ENCODE results near the gene NKTR.

The NKTR gene

DNA sequence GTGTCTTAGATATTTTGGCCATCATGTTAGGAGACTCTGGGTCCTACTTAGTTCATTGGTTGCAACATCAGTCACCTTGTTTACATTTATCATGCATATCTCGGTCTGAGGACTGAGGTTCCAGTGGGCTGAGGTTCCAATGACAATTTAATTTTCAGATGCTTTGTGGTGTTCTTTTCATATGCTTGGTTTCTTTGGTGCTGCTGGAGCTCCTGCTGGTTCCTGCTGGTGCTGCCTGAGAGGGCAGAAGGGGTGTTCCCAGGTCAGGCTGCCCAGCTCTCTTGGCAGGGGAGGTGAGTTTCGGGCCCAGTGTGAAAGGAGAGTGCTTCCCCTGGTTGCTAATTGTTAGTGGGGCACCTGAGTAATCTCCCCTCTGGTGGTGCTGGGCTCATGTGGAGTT, 78.0 kb downstream of the NKTR start:
- no peak overlapping the region for H3K4me3 ChIP-seq (ENCODE audit: control insufficient read depth, low read depth, low read length)
- TF ChIP-seq, protein P1, sequence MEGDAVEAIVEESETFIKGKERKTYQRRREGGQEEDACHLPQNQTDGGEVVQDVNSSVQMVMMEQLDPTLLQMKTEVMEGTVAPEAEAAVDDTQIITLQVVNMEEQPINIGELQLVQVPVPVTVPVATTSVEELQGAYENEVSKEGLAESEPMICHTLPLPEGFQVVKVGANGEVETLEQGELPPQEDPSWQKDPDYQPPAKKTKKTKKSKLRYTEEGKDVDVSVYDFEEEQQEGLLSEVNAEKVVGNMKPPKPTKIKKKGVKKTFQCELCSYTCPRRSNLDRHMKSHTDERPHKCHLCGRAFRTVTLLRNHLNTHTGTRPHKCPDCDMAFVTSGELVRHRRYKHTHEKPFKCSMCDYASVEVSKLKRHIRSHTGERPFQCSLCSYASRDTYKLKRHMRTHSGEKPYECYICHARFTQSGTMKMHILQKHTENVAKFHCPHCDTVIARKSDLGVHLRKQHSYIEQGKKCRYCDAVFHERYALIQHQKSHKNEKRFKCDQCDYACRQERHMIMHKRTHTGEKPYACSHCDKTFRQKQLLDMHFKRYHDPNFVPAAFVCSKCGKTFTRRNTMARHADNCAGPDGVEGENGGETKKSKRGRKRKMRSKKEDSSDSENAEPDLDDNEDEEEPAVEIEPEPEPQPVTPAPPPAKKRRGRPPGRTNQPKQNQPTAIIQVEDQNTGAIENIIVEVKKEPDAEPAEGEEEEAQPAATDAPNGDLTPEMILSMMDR (conservative IDR thresholded peaks at IDR 0.05; ENCODE audit: control insufficient read depth, insufficient read depth, low read depth, low read length): no peak

DNA sequence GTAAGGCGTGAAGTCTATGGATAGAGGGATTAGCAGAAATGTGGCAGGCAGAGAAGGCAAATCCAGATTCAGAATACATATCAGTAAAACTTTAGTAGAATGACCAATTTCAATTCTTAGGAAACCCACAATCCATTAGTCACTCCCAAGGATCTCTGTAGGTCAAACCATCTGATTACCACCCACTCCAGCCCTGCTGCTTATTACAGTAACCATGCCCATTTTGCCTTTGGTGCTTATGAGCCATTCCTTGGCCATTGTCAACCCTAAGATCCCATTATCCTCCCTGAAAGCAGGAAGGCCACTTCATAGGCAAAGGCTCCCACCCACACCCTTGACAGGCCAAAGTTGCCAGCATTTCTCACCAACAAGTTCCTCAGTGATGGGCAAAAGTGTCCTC, 79.8 kb downstream of the NKTR start:
- H3K4me3 ChIP-seq (ENCODE audit: control insufficient read depth, low read depth, low read length): no peak overlapping the region
- TF ChIP-seq, protein P1 (conservative IDR thresholded peaks at IDR 0.05; ENCODE audit: control insufficient read depth, insufficient read depth, low read depth, low read length): no peak
- DNase-seq (ENCODE audit: low read depth): peak; percentile 71

More for the DNA sequence above, 78.0 kb downstream of the NKTR start:
- no peak for DNase-seq (ENCODE audit: low read depth)

DNA sequence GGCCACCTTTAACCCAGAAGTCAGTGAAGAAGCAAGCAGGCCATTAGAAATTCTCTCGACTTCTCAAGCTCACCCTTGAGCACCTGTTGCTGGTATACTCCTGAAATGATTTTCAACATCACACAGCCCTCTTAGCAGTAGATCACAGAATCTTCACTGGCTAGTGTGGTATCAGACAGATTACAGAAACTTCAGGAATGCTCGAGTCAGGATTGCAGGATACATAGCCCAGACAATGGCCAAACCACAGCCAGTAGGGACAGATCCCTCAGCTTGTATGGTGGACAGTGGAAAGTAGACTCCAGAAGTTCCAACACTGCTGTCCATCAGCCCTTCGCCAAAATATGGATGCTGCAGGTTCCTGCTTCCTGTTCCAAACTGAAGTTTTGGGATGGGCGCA, 80.3 kb downstream of the NKTR start:
- TF ChIP-seq, protein P1 (conservative IDR thresholded peaks at IDR 0.05; ENCODE audit: control insufficient read depth, insufficient read depth, low read depth, low read length): no peak
- no peak overlapping the region for H3K4me3 ChIP-seq (ENCODE audit: control insufficient read depth, low read depth, low read length)
- no peak for DNase-seq (ENCODE audit: low read depth)

DNA sequence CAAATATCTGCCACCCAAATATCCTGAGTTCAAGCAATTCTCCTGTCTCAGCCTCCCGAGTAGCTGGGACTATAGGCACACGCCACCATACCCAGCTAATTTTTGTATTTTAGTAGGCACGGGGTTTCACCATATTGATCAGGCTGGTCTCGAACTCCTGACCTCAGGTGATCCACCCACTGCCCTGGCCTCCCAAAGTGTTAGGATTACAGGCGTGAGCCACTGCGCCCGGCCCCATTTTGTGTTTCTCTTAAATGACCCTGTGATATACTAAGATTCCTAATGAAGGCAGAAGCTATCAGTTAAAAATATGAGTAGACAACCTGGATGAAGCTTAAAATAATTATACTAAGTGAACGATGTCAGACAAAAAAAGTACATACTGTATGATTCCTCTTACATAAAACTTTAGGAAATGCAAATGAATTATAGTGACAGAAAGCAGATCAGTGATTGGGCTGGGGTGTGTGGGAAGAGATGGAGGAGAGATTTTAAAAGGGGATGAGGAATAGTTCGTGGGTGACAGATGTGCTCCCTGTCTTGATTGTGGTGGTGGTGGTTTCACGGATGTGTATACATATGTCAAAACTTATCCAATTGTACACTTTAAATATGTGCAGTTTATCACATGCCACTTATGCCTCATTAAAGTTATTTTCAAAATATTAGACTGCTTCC, 81.0 kb downstream of the NKTR start:
- no peak for DNase-seq (ENCODE audit: low read depth)
- TF ChIP-seq, protein P1 (conservative IDR thresholded peaks at IDR 0.05; ENCODE audit: control insufficient read depth, insufficient read depth, low read depth, low read length): no peak

DNA sequence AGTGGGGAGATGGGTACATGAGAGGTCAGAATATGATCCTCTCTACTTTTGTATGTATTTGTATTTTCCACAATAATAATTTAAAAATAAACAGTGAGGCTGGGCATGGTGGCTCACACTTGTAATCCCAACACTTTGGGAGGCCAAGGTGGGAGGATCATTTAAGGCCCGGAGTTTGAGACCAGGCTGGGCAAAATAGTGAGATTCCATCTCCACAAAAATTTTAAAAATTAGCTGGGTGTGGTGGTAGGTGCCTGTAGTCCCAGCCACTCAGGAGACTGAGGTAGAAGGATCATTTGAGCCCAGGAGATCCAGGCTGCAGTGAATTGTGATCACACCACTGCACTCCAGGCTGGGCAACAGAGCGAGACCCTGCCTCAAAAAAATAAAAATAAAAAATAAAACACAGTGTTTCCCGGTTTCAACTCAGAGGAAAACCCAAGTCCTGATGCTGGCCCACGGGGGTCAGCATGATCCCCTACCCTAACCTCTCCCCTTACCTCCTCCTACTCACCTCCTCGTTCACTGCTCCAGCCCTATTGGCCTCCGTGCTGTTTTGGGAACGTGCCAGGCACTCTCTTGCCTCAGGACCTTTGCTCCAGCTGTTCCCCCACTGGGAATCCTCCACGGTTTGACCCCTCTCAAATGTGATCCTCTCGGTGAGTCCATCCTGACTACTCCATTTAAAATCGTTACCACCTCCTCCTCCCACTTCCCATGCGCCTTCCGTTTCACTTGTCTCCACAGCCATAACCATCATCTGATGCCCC, 82.0 kb downstream of the NKTR start:
- DNase-seq (ENCODE audit: low read depth): no peak

More for the DNA sequence above, 81.0 kb downstream of the NKTR start:
- no peak overlapping the region for H3K4me3 ChIP-seq (ENCODE audit: control insufficient read depth, low read depth, low read length)

DNA sequence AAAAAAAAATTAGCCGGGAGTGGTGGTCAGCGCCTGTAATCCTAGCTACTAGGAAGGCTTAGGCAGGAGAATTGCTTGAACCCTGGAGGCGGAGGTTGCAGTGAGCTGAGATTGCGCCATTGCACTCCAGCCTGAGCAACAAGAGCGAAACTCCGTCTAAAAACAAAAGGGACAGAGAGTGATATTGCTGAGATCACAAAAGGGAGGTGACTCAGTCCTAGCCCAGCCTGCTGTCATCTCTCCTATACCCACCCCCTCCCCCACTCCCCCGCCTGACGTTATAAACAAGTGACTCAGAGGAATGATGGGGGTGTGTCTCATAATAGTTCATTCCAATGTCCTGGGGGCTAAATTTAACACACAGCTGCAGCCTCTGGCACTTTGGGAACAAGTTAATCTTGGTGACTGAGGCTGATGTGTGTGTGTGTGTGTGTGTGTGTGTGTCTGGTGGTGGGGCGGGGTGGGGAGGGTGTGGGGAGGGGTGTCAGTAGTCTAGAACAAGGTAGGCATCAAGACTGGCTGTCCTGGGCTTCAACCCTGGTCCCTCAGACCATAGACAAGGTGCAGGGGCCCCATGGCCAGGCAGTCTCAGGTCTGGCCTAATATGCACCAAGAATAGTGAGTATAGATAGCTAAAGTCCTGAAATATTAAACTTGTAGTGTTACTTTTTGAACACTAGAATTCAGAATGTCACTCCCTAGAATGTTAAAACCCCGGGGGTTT, 83.6 kb downstream of the NKTR start:
- DNase-seq (ENCODE audit: low read depth): peak; percentile 98
- TF ChIP-seq, protein P1 (conservative IDR thresholded peaks at IDR 0.05; ENCODE audit: control insufficient read depth, insufficient read depth, low read depth, low read length): no peak
- H3K4me3 ChIP-seq (ENCODE audit: control insufficient read depth, low read depth, low read length): no peak overlapping the region

More for the DNA sequence above, 82.0 kb downstream of the NKTR start:
- H3K4me3 ChIP-seq (ENCODE audit: control insufficient read depth, low read depth, low read length): no peak overlapping the region
- TF ChIP-seq, protein P1 (conservative IDR thresholded peaks at IDR 0.05; ENCODE audit: control insufficient read depth, insufficient read depth, low read depth, low read length): no peak

All from fibroblast of mammary gland (primary cell).